WERI-Rb-1 (cell line): Measurements from ENCODE around the gene SLC4A9.

ENCODE experiments used
- DNase-seq: peaks from one replicate; pipeline ENCODE4 v3.0.0-alpha.2; 2020
- H3K27ac ChIP-seq: fragments of 250-450 bp; sonication (Bioruptor Pico); 2 replicates; pipeline ENCODE4 v1.5.1; 2020; ENCODE audit warnings: mild to moderate bottlenecking, moderate library complexity
- H3K27me3 ChIP-seq: fragments of 250-450 bp; sonication (Bioruptor Pico); 2 replicates; pipeline ENCODE4 v1.5.1; 2021; ENCODE audit warnings: mild to moderate bottlenecking, low read depth, moderate library complexity; ENCODE audit not compliant: insufficient read depth, severe bottlenecking
- H3K36me3 ChIP-seq: fragments of 250-450 bp; sonication (Bioruptor Pico); 2 replicates; pipeline ENCODE4 v1.5.1; 2020; ENCODE audit warnings: mild to moderate bottlenecking, moderate library complexity
- H3K4me3 ChIP-seq: 2 replicates; pipeline ENCODE4 v1.5.1; 2011; ENCODE audit warnings: low read depth, mild to moderate bottlenecking, control low read depth, low read length
- H3K9me3 ChIP-seq: fragments of 250-450 bp; sonication (Bioruptor Pico); 2 replicates; pipeline ENCODE4 v1.5.1; 2021; ENCODE audit warnings: mild to moderate bottlenecking, moderate library complexity; ENCODE audit not compliant: severe bottlenecking
- CTCF ChIP-seq: IDR thresholded peaks from 2 replicates; pipeline ENCODE4 v1.5.1; 2011; ENCODE audit warnings: low read depth, mild to moderate bottlenecking, control low read depth, inconsistent platforms, low read length

Gene SLC4A9

DNA sequence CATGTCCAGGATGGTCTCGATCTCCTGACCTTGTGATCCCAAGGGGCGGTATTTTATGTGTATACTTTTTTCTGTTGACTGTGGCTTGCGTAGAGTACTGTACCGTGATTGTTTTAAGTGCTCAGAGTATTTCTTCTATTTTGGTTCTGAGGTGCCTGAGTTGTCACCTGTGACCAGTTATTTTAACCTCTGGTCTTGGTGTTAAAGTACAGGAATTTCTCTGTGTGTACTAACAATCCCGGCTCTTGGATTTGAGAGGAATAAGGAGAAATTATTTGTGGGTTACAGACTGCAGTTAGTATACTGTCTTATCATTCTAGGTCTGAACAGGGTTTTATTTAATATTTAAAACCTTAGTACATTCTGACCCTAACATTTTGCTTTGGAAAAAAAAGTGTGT is 43.6 kb downstream of the SLC4A9 start:
- TF ChIP-seq CTCF: no peak
- H3K9me3 ChIP-seq: no peaks in the 10 kb centered on the region
- no peak overlapping the region for H3K4me3 ChIP-seq
- no peak overlapping the region for H3K27ac ChIP-seq
- DNase-seq: no peak
- H3K36me3 ChIP-seq: peaks cover 53% of the 10 kb centered on the region
- H3K27me3 ChIP-seq: no peaks in the 10 kb centered on the region

DNA sequence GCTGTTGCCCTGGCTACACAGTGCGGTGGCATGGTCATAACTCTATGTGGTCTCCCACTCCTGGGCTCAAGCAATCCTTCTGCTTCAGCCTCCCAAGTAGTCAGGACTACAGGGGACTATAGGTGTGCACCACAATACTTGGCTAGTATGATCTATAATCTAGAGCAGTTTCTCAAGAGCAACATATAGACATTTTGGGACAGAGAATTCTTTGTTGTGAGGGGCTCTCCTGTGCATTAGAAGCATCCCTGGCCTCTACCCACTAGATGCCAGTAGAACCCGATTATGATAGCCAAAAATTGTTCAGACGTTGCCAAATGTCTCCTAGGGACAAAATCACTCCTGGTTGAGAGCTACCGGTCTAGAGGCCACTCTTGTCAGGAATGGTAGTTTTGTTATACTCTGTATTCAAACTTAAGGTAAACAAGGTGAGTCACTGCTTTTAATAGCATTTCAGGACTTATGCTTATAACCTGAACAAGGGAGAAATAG is 48.8 kb downstream of the SLC4A9 start:
- Histone ChIP-seq H3K4me3 (no peak overlapping the region), H3K36me3 (peaks cover 41% of the 10 kb centered on the region), H3K27me3 (no peaks in the 10 kb centered on the region), H3K9me3 (no peaks in the 10 kb centered on the region), H3K27ac (no peak overlapping the region)
- no peak for TF ChIP-seq CTCF
- DNase-seq: no peak

DNA sequence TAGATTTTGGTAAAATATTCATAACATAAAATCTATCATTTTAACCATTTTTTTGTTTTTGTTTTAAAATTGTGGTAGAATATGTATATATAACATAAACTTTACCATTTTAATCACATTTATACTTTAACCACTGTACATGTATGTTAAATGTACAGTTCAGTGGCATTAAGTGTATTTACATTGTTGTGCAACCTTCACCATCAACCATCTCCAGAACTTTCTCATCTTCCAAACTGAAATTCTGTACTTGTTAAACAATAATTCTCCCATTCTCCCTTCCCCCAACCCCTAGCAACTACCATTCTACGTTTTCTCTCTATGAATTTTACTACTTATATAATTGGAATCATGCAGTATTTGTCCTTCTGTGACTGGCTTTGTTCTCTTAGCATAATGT is 53.2 kb downstream of the SLC4A9 start:
- DNase-seq: no peak
- no peak for TF ChIP-seq CTCF
- H3K4me3 ChIP-seq: no peak overlapping the region
- H3K27me3 ChIP-seq: no peaks in the 10 kb centered on the region
- no peak overlapping the region for H3K27ac ChIP-seq
- peaks cover 20% of the 10 kb centered on the region for H3K36me3 ChIP-seq
- H3K9me3 ChIP-seq: no peaks in the 10 kb centered on the region

GRCh38 chr5:140417235-140417634 is 57.2 kb downstream of the SLC4A9 start:
- no peak for DNase-seq
- Histone ChIP-seq H3K36me3 (peaks cover 15% of the 10 kb centered on the region), H3K27me3 (no peaks in the 10 kb centered on the region), H3K4me3 (no peak overlapping the region), H3K9me3 (no peaks in the 10 kb centered on the region), H3K27ac (no peak overlapping the region)
- TF ChIP-seq CTCF: no peak

GRCh38 chr5:140418862-140419520 is 59.0 kb downstream of the SLC4A9 start:
- H3K27ac ChIP-seq: no peak overlapping the region
- peaks cover 10% of the 10 kb centered on the region for H3K36me3 ChIP-seq
- no peak for DNase-seq
- no peak overlapping the region for H3K4me3 ChIP-seq
- no peaks in the 10 kb centered on the region for H3K27me3 ChIP-seq
- H3K9me3 ChIP-seq: no peaks in the 10 kb centered on the region
- no peak for TF ChIP-seq CTCF

- Histone ChIP-seq H3K27me3 (no peaks in the 10 kb centered on the region), H3K4me3 (no peak overlapping the region), H3K36me3 (peaks cover 10% of the 10 kb centered on the region; the same call in 1 of the 2 replicates), H3K27ac (no peak overlapping the region), H3K9me3 (no peaks in the 10 kb centered on the region)
- DNase-seq: no peak
- TF ChIP-seq CTCF: no peak
Measured at GRCh38 chr5:140420226-140420570, 60.2 kb downstream of the SLC4A9 start.
